ENCODE data around the gene SOST.

DNA sequence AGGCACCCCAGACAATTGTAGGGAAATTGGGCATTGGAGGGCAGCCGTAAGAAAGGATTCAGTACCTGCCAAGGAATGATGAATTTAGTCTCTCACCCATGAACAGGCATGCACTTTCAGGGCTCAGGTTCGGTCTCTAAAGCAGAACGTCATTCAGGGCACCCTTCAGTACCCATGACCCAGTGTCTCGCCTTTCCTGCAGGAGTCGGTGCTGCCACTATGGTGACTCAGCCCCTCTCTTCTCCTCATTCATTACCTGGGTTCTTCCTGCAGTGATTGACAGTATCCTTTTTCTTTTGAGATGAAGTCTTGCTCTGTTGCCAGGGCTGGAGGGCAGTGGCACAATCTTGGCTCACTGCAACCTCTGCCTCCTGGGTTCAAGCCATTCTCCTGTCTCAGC is 8.4 kb downstream of the SOST start:
- TF ChIP-seq ISL1 (CRISPR knock-in tag; IDR thresholded peaks at IDR 0.05) (no peak), ZNF565 (CRISPR knock-in tag; conservative IDR thresholded peaks at IDR 0.05; ENCODE audit: low read depth) (no peak), ARNTL (CRISPR knock-in tag; IDR thresholded peaks at IDR 0.05; ENCODE audit: borderline replicate concordance, low read depth) (no peak), RARB (CRISPR knock-in tag; IDR thresholded peaks at IDR 0.05) (no peak), ZFP3 (CRISPR knock-in tag; IDR thresholded peaks at IDR 0.05) (no peak), SNAI2 (CRISPR knock-in tag; IDR thresholded peaks at IDR 0.05) (no peak), OSR1 (CRISPR knock-in tag; IDR thresholded peaks at IDR 0.05) (no peak), GLIS3 (CRISPR knock-in tag; IDR thresholded peaks at IDR 0.05) (no peak)
- TF ChIP-seq, protein P1, sequence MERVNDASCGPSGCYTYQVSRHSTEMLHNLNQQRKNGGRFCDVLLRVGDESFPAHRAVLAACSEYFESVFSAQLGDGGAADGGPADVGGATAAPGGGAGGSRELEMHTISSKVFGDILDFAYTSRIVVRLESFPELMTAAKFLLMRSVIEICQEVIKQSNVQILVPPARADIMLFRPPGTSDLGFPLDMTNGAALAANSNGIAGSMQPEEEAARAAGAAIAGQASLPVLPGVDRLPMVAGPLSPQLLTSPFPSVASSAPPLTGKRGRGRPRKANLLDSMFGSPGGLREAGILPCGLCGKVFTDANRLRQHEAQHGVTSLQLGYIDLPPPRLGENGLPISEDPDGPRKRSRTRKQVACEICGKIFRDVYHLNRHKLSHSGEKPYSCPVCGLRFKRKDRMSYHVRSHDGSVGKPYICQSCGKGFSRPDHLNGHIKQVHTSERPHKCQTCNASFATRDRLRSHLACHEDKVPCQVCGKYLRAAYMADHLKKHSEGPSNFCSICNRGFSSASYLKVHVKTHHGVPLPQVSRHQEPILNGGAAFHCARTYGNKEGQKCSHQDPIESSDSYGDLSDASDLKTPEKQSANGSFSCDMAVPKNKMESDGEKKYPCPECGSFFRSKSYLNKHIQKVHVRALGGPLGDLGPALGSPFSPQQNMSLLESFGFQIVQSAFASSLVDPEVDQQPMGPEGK (CRISPR knock-in tag; IDR thresholded peaks at IDR 0.05; ENCODE audit: borderline replicate concordance) = no peak
- TF ChIP-seq, protein P2, sequence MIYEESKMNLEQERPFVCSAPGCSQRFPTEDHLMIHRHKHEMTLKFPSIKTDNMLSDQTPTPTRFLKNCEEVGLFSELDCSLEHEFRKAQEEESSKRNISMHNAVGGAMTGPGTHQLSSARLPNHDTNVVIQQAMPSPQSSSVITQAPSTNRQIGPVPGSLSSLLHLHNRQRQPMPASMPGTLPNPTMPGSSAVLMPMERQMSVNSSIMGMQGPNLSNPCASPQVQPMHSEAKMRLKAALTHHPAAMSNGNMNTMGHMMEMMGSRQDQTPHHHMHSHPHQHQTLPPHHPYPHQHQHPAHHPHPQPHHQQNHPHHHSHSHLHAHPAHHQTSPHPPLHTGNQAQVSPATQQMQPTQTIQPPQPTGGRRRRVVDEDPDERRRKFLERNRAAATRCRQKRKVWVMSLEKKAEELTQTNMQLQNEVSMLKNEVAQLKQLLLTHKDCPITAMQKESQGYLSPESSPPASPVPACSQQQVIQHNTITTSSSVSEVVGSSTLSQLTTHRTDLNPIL (CRISPR knock-in tag; IDR thresholded peaks at IDR 0.05; ENCODE audit: low read depth) = no peak
